A549 (cell line): Measurements from ENCODE around the gene GRIA3. TPM values are rescaled to one million over a fixed set of nuclear protein-coding genes. Genes with fewer than 3 reads are reported as not detected.

Experiments
- ATAC-seq, 2 experiments: fragments of 200-7000 bp in 1 of 2; fragments of >200 bp in 1 of 2; cut with Nextera tagmentation in 1 of 2; cut with Tn5 transposase in 1 of 2; 3 replicates each; pipeline versions ENCODE4 v1.8.0 to v1.9.1; 2018 to 2020; ENCODE audit warnings: mild to moderate bottlenecking in 1 of 2, moderate library complexity in 1 of 2
- CTCF ChIA-PET: fragments of 300-600 bp; sonication (Branson Sonifier 250); formaldehyde crosslinking; extraction: SDS; loops from one replicate; lab custom pipeline; 2021; ENCODE audit warnings: antibody characterized with exemption, inconsistent platforms; lab: Yijun Ruan, JAX
- POLR2A ChIA-PET: fragments of 350-600 bp; formaldehyde crosslinking; extraction: SDS; loops from one replicate; lab custom pipeline; 2021; ENCODE audit warnings: antibody characterized with exemption, inconsistent platforms; lab: Yijun Ruan, JAX
- DNase-seq, 2 experiments: peaks; one replicate each; pipeline versions ENCODE4 v3.0.0 to v3.0.0-alpha.2; 2011 to 2016; ENCODE audit warnings: low read depth in 1 of 2, low spot score in 1 of 2
- FAIRE-seq: peaks from 2 replicates; lab custom pipeline; 2011; peaks lifted over from hg19 to GRCh38; lab: Jason Lieb, UNC
- H3K27ac ChIP-seq, 2 experiments: fragments of >200 bp; sonication (Bioruptor Twin); formaldehyde crosslinking; 3 replicates each; pipeline ENCODE4 v1.5.1; 2016 to 2017
- H3K4me1 ChIP-seq: fragments of >200 bp; sonication (Bioruptor Twin); formaldehyde crosslinking; 3 replicates; pipeline ENCODE4 v1.6.1; 2016
- H3K4me2 ChIP-seq: fragments of >200 bp; sonication (Bioruptor Twin); formaldehyde crosslinking; 3 replicates; pipeline ENCODE4 v1.6.1; 2016
- H3K4me3 ChIP-seq: fragments of >200 bp; sonication (Bioruptor Twin); formaldehyde crosslinking; 3 replicates; pipeline ENCODE4 v1.5.1; 2016
- H3K9me3 ChIP-seq: fragments of >200 bp; sonication (Bioruptor Twin); formaldehyde crosslinking; 3 replicates; pipeline ENCODE4 v1.6.1; 2016
- EHF ChIP-seq: fragments of 250-450 bp; sonication (Bioruptor Pico); IDR thresholded peaks from 2 replicates; pipeline ENCODE4 v1.5.0; 2020; ENCODE audit warnings: mild to moderate bottlenecking
- EHMT2 ChIP-seq: fragments of 200-600 bp; sonication (generic); IDR thresholded peaks from 2 replicates; pipeline ENCODE4 v1.6.1; 2016; ENCODE audit warnings: antibody characterized with exemption, low read depth, mild to moderate bottlenecking, moderate library complexity
- EP300 ChIP-seq, 2 experiments: fragments of >200 bp; sonication (Bioruptor Twin); formaldehyde crosslinking; IDR thresholded peaks; 2 replicates in 1 of 2; 3 replicates in 1 of 2; pipeline ENCODE4 v1.6.1; 2016 to 2017
- ESRRA ChIP-seq: fragments of 150-350 bp; IDR thresholded peaks from 2 replicates; pipeline ENCODE4 v1.6.1; 2014; ENCODE audit warnings: mild to moderate bottlenecking, low read length, borderline replicate concordance
- FOSL2 ChIP-seq, 2 experiments: fragments of 450-650 bp in 1 of 2; fragments of >200 bp in 1 of 2; sonication (Bioruptor Twin) in 1 of 2; formaldehyde crosslinking; IDR thresholded peaks; 2 replicates each; pipeline versions ENCODE4 v1.5.0 to v1.6.1; 2016 to 2020; ENCODE audit warnings: mild to moderate bottlenecking in 1 of 2, moderate library complexity in 1 of 2
- FOXS1 ChIP-seq: fragments of 250-450 bp; sonication (Bioruptor Pico); IDR thresholded peaks from 2 replicates; pipeline ENCODE4 v1.5.0; 2020; ENCODE audit warnings: mild to moderate bottlenecking, moderate library complexity
- HES2 ChIP-seq: fragments of >200 bp; sonication (Bioruptor Twin); formaldehyde crosslinking; IDR thresholded peaks from 2 replicates; pipeline ENCODE4 v1.6.1; 2016
- HEYL ChIP-seq: fragments of 250-450 bp; sonication (Bioruptor Pico); IDR thresholded peaks from 2 replicates; pipeline ENCODE4 v1.8.0; 2021; ENCODE audit warnings: mild to moderate bottlenecking, moderate library complexity
- HOXA7 ChIP-seq: fragments of 250-450 bp; sonication (Bioruptor Pico); IDR thresholded peaks from 2 replicates; pipeline ENCODE4 v1.5.0; 2020; ENCODE audit warnings: mild to moderate bottlenecking, moderate library complexity
- JUNB ChIP-seq: fragments of >200 bp; sonication (Bioruptor Twin); formaldehyde crosslinking; IDR thresholded peaks from 2 replicates; pipeline ENCODE4 v1.6.1; 2016
- KDM1A ChIP-seq: fragments of 200-600 bp; sonication (generic); IDR thresholded peaks from 2 replicates; pipeline ENCODE4 v1.6.1; 2016; ENCODE audit warnings: low read depth, mild to moderate bottlenecking
- MAFK ChIP-seq: fragments of 450-650 bp; IDR thresholded peaks from 2 replicates; pipeline ENCODE4 v1.6.1; 2014; ENCODE audit not compliant: partially characterized antibody
- MAZ ChIP-seq: fragments of 150-350 bp; IDR thresholded peaks from 2 replicates; pipeline ENCODE4 v1.6.1; 2014; ENCODE audit warnings: antibody characterized with exemption, low read depth, low read length, borderline replicate concordance
- MYC ChIP-seq: IDR thresholded peaks from 2 replicates; pipeline ENCODE4 v1.6.1; 2012; ENCODE audit warnings: mild to moderate bottlenecking, inconsistent platforms, low read length, improper control_type of control experiment, borderline replicate concordance
- RAD21 ChIP-seq, 2 experiments: fragments of >200 bp in 1 of 2; sonication (Bioruptor Twin) in 1 of 2; formaldehyde crosslinking in 1 of 2; IDR thresholded peaks in 1 of 2; conservative IDR thresholded peaks in 1 of 2; 2 replicates in 1 of 2; 3 replicates in 1 of 2; pipeline ENCODE4 v1.6.1; 2012 to 2018; ENCODE audit warnings: inconsistent platforms in 1 of 2
- RARB ChIP-seq: fragments of 250-450 bp; sonication (Bioruptor Pico); IDR thresholded peaks from 2 replicates; pipeline ENCODE4 v1.8.0; 2021; ENCODE audit warnings: mild to moderate bottlenecking, moderate library complexity
- RCOR1 ChIP-seq: fragments of 150-350 bp; IDR thresholded peaks from 2 replicates; pipeline ENCODE4 v1.6.1; 2014; ENCODE audit warnings: antibody characterized with exemption, low read length, low read depth
- RNF2 ChIP-seq: fragments of 200-600 bp; sonication (generic); IDR thresholded peaks from 2 replicates; pipeline ENCODE4 v1.6.1; 2016; ENCODE audit warnings: low read depth, mild to moderate bottlenecking, antibody characterized with exemption, moderate library complexity, borderline replicate concordance
- ZC3H11A ChIP-seq: fragments of 450-650 bp; IDR thresholded peaks from 2 replicates; pipeline ENCODE4 v1.6.1; 2014; ENCODE audit warnings: antibody characterized with exemption, mild to moderate bottlenecking
- ZFP36 ChIP-seq: fragments of 450-650 bp; IDR thresholded peaks from 2 replicates; pipeline ENCODE4 v1.6.1; 2014; ENCODE audit warnings: borderline replicate concordance; ENCODE audit not compliant: partially characterized antibody
- WGBS: methylation state at CpG from one replicate; pipeline ENCODE4 v1.1.6; 2017; ENCODE audit errors: missing lambda C conversion rate; 5-methylcytosine and 5-hydroxymethylcytosine counted together
- polyA plus RNA-seq, 4 experiments: library from polyadenylated mRNA; depleted of rRNA in 3 of 4; stranded (reverse); fragments of >200 nt; fragmentation: RNase III in 1 of 4; extraction: RNeasy Plus Mini Kit Qiagen cat#74134 plus additional on column Dnase treatment in 1 of 4; gene quantifications; 2 replicates in 3 of 4; 3 replicates in 1 of 4; pipeline ENCODE4 v1.2.3, GENCODE V29; 2011 to 2017
- TF ChIP-seq, protein P1 (sequence below): fragments of >200 bp; sonication (Bioruptor Twin); formaldehyde crosslinking; IDR thresholded peaks from 3 replicates; pipeline ENCODE4 v1.5.1; 2016
- TF ChIP-seq, protein P2 (sequence below): fragments of 250-450 bp; sonication (Bioruptor Pico); IDR thresholded peaks from 2 replicates; pipeline ENCODE4 v1.5.0; 2021; ENCODE audit warnings: mild to moderate bottlenecking, moderate library complexity, borderline replicate concordance
- TF ChIP-seq, protein P3 (sequence below): fragments of 200-600 bp; sonication (generic); IDR thresholded peaks from 2 replicates; pipeline ENCODE4 v1.6.1; 2016; ENCODE audit warnings: antibody characterized with exemption, mild to moderate bottlenecking, moderate library complexity
- TF ChIP-seq, protein P4 (sequence below): fragments of 450-650 bp; IDR thresholded peaks from 2 replicates; pipeline ENCODE4 v1.6.1; 2014; ENCODE audit warnings: antibody characterized with exemption

GRIA3 gene
- polyA plus RNA-seq, 2 of the 4 experiments (the other 2 are of a cell fraction): not detected

GRCh38 chrX:123442764-123443163 is 258.7 kb downstream of the GRIA3 start:
- CTCF ChIA-PET: no interaction called here
- FAIRE-seq: peak; percentile 28
- TF ChIP-seq JUNB (no peak), ZFP36 (no peak), MYC (no peak), EP300 (IDR thresholded peaks at IDR 0.05) (no peak), HES2 (no peak), MAZ (no peak), RNF2 (no peak), ZC3H11A (no peak), MAFK (no peak), EHF (CRISPR knock-in tag) (no peak), RCOR1 (no peak), FOSL2 (IDR thresholded peaks at IDR 0.05) (no peak), FOSL2 (CRISPR knock-in tag; IDR thresholded peaks at IDR 0.05) (no peak), EHMT2 (no peak), ESRRA (no peak)
- TF ChIP-seq, protein P1, sequence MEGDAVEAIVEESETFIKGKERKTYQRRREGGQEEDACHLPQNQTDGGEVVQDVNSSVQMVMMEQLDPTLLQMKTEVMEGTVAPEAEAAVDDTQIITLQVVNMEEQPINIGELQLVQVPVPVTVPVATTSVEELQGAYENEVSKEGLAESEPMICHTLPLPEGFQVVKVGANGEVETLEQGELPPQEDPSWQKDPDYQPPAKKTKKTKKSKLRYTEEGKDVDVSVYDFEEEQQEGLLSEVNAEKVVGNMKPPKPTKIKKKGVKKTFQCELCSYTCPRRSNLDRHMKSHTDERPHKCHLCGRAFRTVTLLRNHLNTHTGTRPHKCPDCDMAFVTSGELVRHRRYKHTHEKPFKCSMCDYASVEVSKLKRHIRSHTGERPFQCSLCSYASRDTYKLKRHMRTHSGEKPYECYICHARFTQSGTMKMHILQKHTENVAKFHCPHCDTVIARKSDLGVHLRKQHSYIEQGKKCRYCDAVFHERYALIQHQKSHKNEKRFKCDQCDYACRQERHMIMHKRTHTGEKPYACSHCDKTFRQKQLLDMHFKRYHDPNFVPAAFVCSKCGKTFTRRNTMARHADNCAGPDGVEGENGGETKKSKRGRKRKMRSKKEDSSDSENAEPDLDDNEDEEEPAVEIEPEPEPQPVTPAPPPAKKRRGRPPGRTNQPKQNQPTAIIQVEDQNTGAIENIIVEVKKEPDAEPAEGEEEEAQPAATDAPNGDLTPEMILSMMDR: no peak
- TF ChIP-seq, protein P2, sequence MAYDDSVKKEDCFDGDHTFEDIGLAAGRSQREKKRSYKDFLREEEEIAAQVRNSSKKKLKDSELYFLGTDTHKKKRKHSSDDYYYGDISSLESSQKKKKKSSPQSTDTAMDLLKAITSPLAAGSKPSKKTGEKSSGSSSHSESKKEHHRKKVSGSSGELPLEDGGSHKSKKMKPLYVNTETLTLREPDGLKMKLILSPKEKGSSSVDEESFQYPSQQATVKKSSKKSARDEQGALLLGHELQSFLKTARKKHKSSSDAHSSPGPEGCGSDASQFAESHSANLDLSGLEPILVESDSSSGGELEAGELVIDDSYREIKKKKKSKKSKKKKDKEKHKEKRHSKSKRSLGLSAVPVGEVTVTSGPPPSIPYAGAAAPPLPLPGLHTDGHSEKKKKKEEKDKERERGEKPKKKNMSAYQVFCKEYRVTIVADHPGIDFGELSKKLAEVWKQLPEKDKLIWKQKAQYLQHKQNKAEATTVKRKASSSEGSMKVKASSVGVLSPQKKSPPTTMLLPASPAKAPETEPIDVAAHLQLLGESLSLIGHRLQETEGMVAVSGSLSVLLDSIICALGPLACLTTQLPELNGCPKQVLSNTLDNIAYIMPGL (CRISPR knock-in tag): no peak
- TF ChIP-seq, protein P3, sequence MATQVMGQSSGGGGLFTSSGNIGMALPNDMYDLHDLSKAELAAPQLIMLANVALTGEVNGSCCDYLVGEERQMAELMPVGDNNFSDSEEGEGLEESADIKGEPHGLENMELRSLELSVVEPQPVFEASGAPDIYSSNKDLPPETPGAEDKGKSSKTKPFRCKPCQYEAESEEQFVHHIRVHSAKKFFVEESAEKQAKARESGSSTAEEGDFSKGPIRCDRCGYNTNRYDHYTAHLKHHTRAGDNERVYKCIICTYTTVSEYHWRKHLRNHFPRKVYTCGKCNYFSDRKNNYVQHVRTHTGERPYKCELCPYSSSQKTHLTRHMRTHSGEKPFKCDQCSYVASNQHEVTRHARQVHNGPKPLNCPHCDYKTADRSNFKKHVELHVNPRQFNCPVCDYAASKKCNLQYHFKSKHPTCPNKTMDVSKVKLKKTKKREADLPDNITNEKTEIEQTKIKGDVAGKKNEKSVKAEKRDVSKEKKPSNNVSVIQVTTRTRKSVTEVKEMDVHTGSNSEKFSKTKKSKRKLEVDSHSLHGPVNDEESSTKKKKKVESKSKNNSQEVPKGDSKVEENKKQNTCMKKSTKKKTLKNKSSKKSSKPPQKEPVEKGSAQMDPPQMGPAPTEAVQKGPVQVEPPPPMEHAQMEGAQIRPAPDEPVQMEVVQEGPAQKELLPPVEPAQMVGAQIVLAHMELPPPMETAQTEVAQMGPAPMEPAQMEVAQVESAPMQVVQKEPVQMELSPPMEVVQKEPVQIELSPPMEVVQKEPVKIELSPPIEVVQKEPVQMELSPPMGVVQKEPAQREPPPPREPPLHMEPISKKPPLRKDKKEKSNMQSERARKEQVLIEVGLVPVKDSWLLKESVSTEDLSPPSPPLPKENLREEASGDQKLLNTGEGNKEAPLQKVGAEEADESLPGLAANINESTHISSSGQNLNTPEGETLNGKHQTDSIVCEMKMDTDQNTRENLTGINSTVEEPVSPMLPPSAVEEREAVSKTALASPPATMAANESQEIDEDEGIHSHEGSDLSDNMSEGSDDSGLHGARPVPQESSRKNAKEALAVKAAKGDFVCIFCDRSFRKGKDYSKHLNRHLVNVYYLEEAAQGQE: no peak
- TF ChIP-seq, protein P4, sequence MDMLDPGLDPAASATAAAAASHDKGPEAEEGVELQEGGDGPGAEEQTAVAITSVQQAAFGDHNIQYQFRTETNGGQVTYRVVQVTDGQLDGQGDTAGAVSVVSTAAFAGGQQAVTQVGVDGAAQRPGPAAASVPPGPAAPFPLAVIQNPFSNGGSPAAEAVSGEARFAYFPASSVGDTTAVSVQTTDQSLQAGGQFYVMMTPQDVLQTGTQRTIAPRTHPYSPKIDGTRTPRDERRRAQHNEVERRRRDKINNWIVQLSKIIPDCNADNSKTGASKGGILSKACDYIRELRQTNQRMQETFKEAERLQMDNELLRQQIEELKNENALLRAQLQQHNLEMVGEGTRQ: no peak
- TF ChIP-seq, all 56 proteins: peak for 0
- POLR2A ChIA-PET: no interaction called here
- 58% methylated on average over 5 of the region's 5 CpGs for WGBS
- Histone ChIP-seq H3K4me3 (no peak overlapping the region), H3K4me2 (no peak overlapping the region), H3K4me1 (no peaks in the 10 kb centered on the region), H3K9me3 (no peaks in the 10 kb centered on the region), H3K27ac (no peak overlapping the region)
- ATAC-seq (no peak), DNase-seq (no peak)

- H3K27ac ChIP-seq: no peak overlapping the region
- CTCF ChIA-PET: no interaction called here
- no peaks in the 10 kb centered on the region for H3K9me3 ChIP-seq
- DNase-seq (no peak), ATAC-seq (no peak), FAIRE-seq (peak; percentile 92)
- no peak overlapping the region for H3K4me3 ChIP-seq
- POLR2A ChIA-PET: no interaction called here
- 82% methylated on average over 3 of the region's 3 CpGs for WGBS
- no peaks in the 10 kb centered on the region for H3K4me1 ChIP-seq
- H3K4me2 ChIP-seq: no peak overlapping the region
- TF ChIP-seq HOXA7 (CRISPR knock-in tag): no peak
- TF ChIP-seq RARB (CRISPR knock-in tag): no peak
- no peak for TF ChIP-seq FOSL2 (IDR thresholded peaks at IDR 0.05)
- no peak for TF ChIP-seq FOSL2 (CRISPR knock-in tag; IDR thresholded peaks at IDR 0.05)
- no peak for TF ChIP-seq EHF (CRISPR knock-in tag)
- no peak for TF ChIP-seq EHMT2
- no peak for TF ChIP-seq ESRRA
- no peak for TF ChIP-seq KDM1A
- TF ChIP-seq RAD21 (conservative IDR thresholded peaks at IDR 0.05 in 1 of 2, IDR thresholded peaks at IDR 0.05 in 1 of 2): no peak
- no peak for TF ChIP-seq MAZ
- no peak for TF ChIP-seq FOXS1
- TF ChIP-seq MAFK: no peak
- no peak for TF ChIP-seq HEYL (CRISPR knock-in tag)
- TF ChIP-seq, protein P4: no peak
- TF ChIP-seq, protein P2 (CRISPR knock-in tag): no peak
Measured at GRCh38 chrX:123447506-123447905, 263.4 kb downstream of the GRIA3 start.
